ENCODE results near the gene AHI1. TPM values are rescaled to one million over a fixed set of nuclear protein-coding genes. Genes with fewer than 3 reads are reported as not detected.

Gene AHI1
- total RNA-seq, 1 donor from 2014 or later: 5.6 TPM

GRCh38 chr6:135236319-135236718 is 261.2 kb downstream of the AHI1 start:
- DNase-seq (ENCODE audit: low read depth in 2 of 2): no peak

GRCh38 chr6:135235716-135236115 is 261.8 kb downstream of the AHI1 start:
- no peak for DNase-seq (ENCODE audit: low read depth in 2 of 2)

- no peak for DNase-seq (ENCODE audit: low read depth in 2 of 2)
These were observed 263.1 kb downstream of the AHI1 start for GRCh38 chr6:135234492-135234780.

- DNase-seq (ENCODE audit: low read depth in 2 of 2): no peak
These were observed 263.7 kb downstream of the AHI1 start for GRCh38 chr6:135233686-135234491.
